Cardiac fibroblast (primary cell): ENCODE results near the gene NUDCD3.

Experiments
- DNase-seq, 2 donors: peaks; one replicate each; pipeline versions ENCODE4 v3.0.0 to v3.0.0-alpha.2; 2010; ENCODE audit warnings: low read depth in 2 of 2
- H3K4me3 ChIP-seq, 2 donors: replicated peaks in 1 of 2; 1 replicate in 1 of 2; 2 replicates in 1 of 2; pipeline ENCODE4 v1.5.1; 2011; ENCODE audit warnings: low read depth in 2 of 2, low read length in 2 of 2, mild to moderate bottlenecking in 2 of 2, moderate library complexity in 1 of 2
- TF ChIP-seq, protein P1 (sequence below): IDR thresholded peaks from one replicate; pipeline ENCODE4 v1.5.1; 2011; ENCODE audit warnings: low read depth, mild to moderate bottlenecking, low read length, inconsistent platforms

The NUDCD3 gene

DNA sequence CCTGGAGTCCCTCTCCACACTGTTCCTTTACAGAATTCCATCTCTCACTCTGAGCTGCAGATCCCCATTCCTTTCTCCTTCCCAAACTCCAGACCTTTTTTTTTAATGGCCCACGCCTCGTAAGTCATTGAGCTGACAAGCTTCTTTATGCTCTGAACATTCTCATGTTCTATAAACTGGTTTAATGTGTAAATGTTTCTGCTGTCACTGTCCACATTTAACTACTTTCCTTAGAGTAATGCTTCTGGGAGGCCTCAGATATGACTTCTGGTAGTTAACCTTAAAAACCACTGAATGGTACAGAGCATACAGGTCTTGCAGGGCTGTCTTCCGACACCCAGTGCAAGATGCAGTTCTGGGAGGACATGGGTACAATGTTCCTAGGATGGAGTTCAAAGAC lies 94.0 kb downstream of the NUDCD3 start:
- TF ChIP-seq, protein P1, sequence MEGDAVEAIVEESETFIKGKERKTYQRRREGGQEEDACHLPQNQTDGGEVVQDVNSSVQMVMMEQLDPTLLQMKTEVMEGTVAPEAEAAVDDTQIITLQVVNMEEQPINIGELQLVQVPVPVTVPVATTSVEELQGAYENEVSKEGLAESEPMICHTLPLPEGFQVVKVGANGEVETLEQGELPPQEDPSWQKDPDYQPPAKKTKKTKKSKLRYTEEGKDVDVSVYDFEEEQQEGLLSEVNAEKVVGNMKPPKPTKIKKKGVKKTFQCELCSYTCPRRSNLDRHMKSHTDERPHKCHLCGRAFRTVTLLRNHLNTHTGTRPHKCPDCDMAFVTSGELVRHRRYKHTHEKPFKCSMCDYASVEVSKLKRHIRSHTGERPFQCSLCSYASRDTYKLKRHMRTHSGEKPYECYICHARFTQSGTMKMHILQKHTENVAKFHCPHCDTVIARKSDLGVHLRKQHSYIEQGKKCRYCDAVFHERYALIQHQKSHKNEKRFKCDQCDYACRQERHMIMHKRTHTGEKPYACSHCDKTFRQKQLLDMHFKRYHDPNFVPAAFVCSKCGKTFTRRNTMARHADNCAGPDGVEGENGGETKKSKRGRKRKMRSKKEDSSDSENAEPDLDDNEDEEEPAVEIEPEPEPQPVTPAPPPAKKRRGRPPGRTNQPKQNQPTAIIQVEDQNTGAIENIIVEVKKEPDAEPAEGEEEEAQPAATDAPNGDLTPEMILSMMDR, result no peak
- no peak for DNase-seq
- H3K4me3 ChIP-seq, result no peak overlapping the region

DNA sequence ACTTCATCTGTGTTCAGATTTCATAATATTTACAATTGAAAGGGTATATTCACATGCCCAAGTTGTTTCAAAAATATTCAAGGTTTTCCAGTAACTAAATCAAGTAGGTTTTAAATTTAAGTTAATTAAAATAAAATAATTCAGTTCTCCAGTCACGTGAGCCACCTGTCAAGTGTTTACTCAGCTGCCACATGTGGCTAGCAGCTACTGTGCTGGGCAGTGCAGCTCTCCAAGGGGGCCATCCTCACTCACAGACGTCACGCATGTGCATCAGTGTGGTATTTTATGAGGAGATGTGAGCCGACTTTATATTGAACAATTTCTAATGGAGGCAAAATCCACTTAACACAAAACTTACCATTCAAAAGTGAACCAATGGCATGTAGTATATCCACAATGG lies 95.4 kb downstream of the NUDCD3 start:
- no peak overlapping the region for H3K4me3 ChIP-seq
- no peak for DNase-seq
- TF ChIP-seq, protein P1, result no peak

DNA sequence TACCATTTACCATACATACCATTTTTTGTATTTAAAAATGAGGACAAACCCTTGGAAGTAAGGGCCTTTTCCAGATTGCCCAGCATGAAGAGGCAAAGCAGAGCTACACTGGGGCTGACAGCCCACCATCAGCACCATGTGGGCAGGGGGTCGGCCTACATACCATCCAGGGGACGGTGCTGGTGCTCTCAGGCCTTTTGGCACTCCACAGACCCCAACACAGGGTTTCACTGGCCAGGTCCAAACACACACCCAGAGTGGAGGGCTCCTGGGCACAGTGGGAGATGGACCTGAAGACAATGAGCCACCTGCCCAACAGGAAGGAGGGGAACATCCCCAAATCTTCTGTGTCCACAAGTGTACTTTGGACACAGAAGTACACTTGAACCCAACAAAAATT lies 95.8 kb downstream of the NUDCD3 start:
- DNase-seq, result no peak
- H3K4me3 ChIP-seq, result no peak overlapping the region

DNA sequence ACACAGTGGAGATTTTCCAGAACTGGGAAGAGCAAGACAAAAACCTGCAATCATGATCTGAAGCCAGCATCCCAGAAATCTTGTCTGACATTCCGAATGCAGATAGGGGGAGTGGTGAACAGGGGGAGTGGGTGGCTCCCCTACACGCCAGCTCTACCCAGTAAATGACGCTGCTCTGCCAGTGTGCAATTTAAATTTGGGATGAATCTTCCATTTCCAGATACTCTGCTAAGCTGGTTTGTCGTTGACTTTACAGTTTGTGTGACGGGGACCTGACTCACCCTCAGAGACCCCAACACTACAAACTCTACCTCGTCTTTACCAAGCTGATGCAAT lies 96.4 kb downstream of the NUDCD3 start:
- DNase-seq, result no peak
- H3K4me3 ChIP-seq, result no peak overlapping the region
- TF ChIP-seq, protein P1, result no peak

More for the DNA sequence above, 95.8 kb downstream of the NUDCD3 start:
- TF ChIP-seq, protein P1, result no peak

DNA sequence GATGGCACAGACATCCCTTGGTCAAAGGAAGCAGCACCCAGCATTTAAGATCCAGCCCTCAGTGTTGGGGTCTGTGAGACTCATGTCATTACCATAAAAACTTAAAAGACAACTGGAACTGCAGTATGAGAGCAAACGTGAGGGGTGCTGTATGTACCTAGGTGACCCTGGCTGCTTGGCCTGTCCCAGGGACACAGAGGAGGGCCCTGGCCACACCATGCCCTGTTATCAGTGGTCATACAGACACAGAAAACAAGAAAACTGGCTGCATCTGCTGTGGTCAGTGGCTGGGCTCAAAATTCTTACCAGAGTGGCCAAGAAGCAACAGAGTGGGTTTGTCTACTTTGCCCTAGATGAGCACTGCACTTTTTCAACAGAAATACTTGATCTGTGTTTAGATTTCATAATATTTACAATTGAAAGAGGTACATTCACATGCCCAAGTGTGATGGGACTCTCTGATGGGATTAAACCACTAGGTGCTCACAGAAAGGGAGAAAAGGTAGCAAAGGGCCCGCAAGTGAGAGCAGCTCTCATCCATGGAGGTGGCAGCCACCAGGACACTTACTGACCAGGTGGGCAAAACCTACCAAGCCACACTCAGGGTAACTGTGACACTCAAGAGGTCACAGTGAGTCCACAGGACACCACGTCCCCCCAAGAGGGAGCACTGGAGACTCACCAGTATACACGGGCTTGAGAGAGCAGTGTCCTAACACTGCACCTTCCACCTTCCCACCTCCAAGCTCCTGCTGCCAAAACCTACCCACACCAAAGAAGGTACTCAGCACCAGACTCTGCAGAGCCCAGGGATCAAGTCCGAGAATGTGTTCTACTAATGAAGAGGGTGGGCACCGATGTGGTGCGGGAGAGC lies 97.0 kb downstream of the NUDCD3 start:
- TF ChIP-seq, protein P1, result no peak
- DNase-seq, result no peak
- no peak overlapping the region for H3K4me3 ChIP-seq

DNA sequence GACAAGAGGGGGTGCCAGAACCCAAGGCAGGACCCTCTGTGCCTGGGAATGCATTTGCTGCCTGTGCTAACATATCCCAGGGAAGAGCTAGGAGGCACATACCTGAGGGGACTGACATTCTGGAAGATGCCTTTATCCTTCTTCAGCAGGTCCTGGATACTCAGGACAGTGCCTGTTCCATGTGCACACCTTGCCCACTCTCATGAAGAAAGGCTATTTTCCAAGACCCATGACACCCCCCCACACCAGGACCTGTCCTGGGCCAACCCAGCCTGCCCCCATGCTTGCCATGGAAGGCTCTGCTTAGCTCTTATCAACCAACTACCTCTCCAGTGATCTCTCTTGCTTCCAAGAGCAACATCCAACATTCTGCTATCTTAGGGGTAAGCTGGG lies 97.8 kb downstream of the NUDCD3 start:
- DNase-seq, result no peak
- TF ChIP-seq, protein P1, result no peak
- no peak overlapping the region for H3K4me3 ChIP-seq
